ENCODE results near the gene RGS11.
"Not testable (repeated sequence)": the region's sequence is repeated elsewhere in the genome, so short reads cannot be mapped to it uniquely, and the experiment has no call there.

The RGS11 gene

DNA sequence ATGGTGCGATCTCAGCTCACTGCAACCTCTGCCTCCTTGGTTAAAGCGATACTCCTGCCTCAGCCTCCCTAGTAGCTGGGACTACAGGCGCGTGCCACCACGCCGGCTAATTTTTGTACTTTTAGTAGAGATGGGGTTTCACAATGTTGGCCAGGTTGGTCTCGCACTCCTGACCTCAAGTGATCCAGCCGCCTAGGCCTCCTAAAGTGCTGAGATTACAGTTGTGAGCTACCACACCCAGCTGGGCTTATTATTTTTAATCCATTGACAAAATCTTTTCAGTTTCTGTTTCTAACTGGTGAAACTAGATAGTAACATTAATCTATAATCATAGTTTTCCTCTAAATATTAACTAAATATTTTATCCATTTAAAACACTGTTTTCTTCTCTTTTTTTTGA is 35.2 kb downstream of the RGS11 start:
- no peak overlapping the region for H3K4me3 ChIP-seq (ENCODE audit: low read depth, low read length)
- no peak for TF ChIP-seq CTCF (IDR thresholded peaks at IDR 0.05; ENCODE audit: borderline replicate concordance, insufficient read depth, low read depth, low read length)

GRCh38 chr16:239948-240277 is 35.8 kb downstream of the RGS11 start:
- H3K4me3 ChIP-seq (ENCODE audit: low read depth, low read length) = no peak overlapping the region
- TF ChIP-seq CTCF (IDR thresholded peaks at IDR 0.05; ENCODE audit: borderline replicate concordance, insufficient read depth, low read depth, low read length) = no peak

DNA sequence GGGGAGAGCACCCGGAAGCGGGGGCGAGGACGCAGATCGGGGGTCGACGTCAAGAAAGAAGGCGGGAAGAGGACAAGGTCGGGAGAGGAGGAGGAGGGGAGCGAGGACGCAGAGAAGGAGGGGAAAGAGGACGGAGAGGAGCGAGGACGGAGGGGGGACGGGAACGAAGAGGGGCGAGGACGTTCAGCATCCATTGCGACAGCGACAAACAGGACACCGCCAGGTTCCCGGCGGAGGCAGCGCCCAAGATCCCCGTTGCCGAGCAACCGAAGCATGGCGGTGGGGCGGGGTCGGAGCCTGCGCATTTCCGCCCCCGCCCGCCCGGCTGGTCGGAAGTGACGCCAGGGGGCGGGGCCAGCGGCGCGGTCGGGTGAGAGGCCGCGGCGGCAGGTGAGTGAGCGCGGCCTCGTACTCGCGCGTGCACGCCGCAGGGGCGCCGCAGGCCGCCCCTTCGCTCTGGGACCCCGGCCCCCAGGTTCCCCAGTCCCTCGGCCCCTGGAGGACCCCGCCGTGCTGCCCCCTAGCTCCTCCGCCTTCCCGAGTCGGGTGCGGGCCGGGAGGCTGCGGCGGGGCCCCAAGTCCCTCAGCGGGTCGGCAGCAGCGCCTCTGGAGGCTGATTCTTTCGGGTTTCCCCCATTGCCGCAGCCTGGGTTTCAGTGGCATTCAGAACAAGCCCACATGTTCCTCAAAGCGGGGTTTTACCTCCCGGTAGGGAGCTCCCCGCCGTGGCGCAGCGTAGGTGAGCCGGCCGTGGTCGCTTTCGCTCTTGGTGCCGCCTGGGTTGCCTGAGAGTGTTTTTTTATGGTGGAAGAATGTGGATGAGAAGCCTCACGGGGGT is 41.1 kb downstream of the RGS11 start, which contains the start of gene FAM234A:
Gene FAM234A (plus strand): TSS at position 354 of the 838 bp plus-strand sequence. CDS start 19,593 bp downstream, outside the sequence.
- peak; percentile 66 for TF ChIP-seq CTCF (IDR thresholded peaks at IDR 0.05; ENCODE audit: borderline replicate concordance, insufficient read depth, low read depth, low read length)
- peak within 1 kb of the TSS; percentile 93 for H3K4me3 ChIP-seq (ENCODE audit: low read depth, low read length)

DNA sequence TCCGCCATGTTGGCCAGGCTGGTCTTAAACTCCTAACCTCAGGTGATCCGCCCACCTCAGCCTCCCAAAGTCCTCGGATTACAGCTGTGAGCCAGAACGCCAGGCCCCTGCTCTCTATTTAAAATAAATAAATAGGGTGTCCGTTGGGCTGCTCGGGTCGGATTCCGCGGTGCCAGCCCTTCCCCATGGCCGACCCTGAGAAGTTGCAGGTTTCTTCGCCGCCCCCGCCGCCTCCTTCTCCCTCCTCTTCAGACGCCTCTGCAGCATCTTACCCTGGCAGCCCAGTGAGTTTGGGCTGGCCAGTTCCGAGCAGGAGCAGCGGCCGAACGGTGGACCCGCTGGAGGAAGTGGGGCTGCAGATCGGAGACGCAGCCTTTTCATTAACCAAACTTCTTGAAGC is 44.8 kb downstream of the RGS11 start:
- TF ChIP-seq CTCF (IDR thresholded peaks at IDR 0.05; ENCODE audit: borderline replicate concordance, insufficient read depth, low read depth, low read length) = no peak
- no peak overlapping the region for H3K4me3 ChIP-seq (ENCODE audit: low read depth, low read length)

- H3K4me3 ChIP-seq (ENCODE audit: low read depth, low read length) = not testable (repeated sequence)
These were observed 45.4 kb downstream of the RGS11 start for GRCh38 chr16:230351-230750.

- no peak for TF ChIP-seq CTCF (IDR thresholded peaks at IDR 0.05; ENCODE audit: borderline replicate concordance, insufficient read depth, low read depth, low read length)
- H3K4me3 ChIP-seq (ENCODE audit: low read depth, low read length) = peak overlapping the region; percentile 97
These were observed 45.9 kb downstream of the RGS11 start for GRCh38 chr16:229731-230281.

DNA sequence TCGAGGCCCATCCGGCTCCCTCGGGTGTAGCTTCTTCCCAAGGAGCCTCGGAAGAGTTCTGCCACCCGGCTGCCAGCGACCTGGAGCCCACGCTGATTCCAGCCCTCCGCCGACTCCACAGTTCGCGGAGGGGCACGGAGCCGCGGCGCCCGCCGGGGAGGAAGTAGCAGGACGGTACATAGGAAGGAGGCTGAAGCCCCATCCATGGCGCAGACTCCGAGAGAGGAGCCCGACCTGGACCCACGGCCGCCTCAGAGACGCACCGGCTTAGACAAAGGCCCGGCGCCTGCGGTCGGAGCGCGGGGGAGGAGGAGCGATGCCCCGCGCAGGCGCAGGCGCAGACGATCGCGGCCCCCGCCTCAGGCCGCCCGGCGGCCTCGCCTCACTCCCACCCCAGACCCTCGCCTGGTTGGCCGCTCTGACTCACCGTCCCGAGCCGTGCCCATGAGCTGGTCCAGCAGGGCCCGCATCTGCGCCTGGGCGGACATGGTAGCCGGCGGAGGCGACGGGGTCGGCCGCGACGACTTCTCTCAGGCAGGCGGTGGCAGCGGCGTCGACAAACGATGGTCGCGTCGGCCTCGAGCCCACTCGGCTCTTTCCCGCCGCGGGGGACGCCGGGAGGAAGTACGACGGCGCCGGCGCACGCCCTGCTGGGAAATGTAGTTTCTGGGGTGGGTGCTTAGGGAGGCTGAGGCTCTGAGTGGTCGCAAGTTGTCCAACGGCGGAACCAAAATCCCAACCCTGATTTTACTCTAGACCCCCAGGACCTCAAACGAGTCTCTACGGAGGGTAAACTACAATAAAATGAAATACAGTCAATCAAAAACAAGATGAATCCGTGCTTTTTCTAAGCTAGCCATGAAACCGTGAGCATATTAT is 46.7 kb downstream of the RGS11 start, which contains the start of gene LUC7L:
Gene LUC7L (minus strand): TSS at position 598 of the 879 bp plus-strand sequence. CDS start 110 bp downstream, at position 488.
- peak within 1 kb of the TSS; percentile 97 for H3K4me3 ChIP-seq (ENCODE audit: low read depth, low read length)

More for the DNA sequence above, 46.7 kb downstream of the RGS11 start, which contains the start of gene LUC7L:
- TF ChIP-seq CTCF (IDR thresholded peaks at IDR 0.05; ENCODE audit: borderline replicate concordance, insufficient read depth, low read depth, low read length) = no peak

All from GM12875 (cell line).